Measurements from ENCODE around the gene CCNG2.
A peak's percentile ranks its signal among the peaks of the same experiment; 100 is the strongest.

The CCNG2 gene

GRCh38 chr4:77184974-77185373, 28.0 kb downstream of the CCNG2 start:
- no peak for DNase-seq (ENCODE audit: low read depth)
- no peak for TF ChIP-seq CTCF (IDR thresholded peaks at IDR 0.05; ENCODE audit: insufficient read depth, low read depth, low read length, missing control alignments)
- H3K4me3 ChIP-seq (ENCODE audit: low read length): no peak overlapping the region

GRCh38 chr4:77185686-77186085, 28.7 kb downstream of the CCNG2 start:
- no peak for DNase-seq (ENCODE audit: low read depth)
- TF ChIP-seq CTCF (IDR thresholded peaks at IDR 0.05; ENCODE audit: insufficient read depth, low read depth, low read length, missing control alignments): no peak
- no peak overlapping the region for H3K4me3 ChIP-seq (ENCODE audit: low read length)

- no peak overlapping the region for H3K4me3 ChIP-seq (ENCODE audit: low read length)
- no peak for TF ChIP-seq CTCF (IDR thresholded peaks at IDR 0.05; ENCODE audit: insufficient read depth, low read depth, low read length, missing control alignments)
- no peak for DNase-seq (ENCODE audit: low read depth)
These were observed 30.3 kb downstream of the CCNG2 start for GRCh38 chr4:77187322-77187721.

- H3K4me3 ChIP-seq (ENCODE audit: low read length): no peak overlapping the region
- DNase-seq (ENCODE audit: low read depth): no peak
- no peak for TF ChIP-seq CTCF (IDR thresholded peaks at IDR 0.05; ENCODE audit: insufficient read depth, low read depth, low read length, missing control alignments)
These were observed 31.7 kb downstream of the CCNG2 start for GRCh38 chr4:77188498-77189220.

- no peak for TF ChIP-seq CTCF (IDR thresholded peaks at IDR 0.05; ENCODE audit: insufficient read depth, low read depth, low read length, missing control alignments)
- no peak for DNase-seq (ENCODE audit: low read depth)
These were observed 32.4 kb downstream of the CCNG2 start for GRCh38 chr4:77189412-77189811.

GRCh38 chr4:77190053-77190452, 33.0 kb downstream of the CCNG2 start:
- peak; percentile 85 for DNase-seq (ENCODE audit: low read depth)
- TF ChIP-seq CTCF (IDR thresholded peaks at IDR 0.05; ENCODE audit: insufficient read depth, low read depth, low read length, missing control alignments): no peak
- no peak overlapping the region for H3K4me3 ChIP-seq (ENCODE audit: low read length)

More at GRCh38 chr4:77189412-77189811, 32.4 kb downstream of the CCNG2 start:
- H3K4me3 ChIP-seq (ENCODE audit: low read length): no peak overlapping the region

- no peak for TF ChIP-seq CTCF (IDR thresholded peaks at IDR 0.05; ENCODE audit: insufficient read depth, low read depth, low read length, missing control alignments)
- peak; percentile 52 for DNase-seq (ENCODE audit: low read depth)
- H3K4me3 ChIP-seq (ENCODE audit: low read length): no peak overlapping the region
These were observed 36.0 kb downstream of the CCNG2 start for GRCh38 chr4:77193046-77193445.
